Measurements from ENCODE around the gene SOD2.

- TF ChIP-seq POLR2AphosphoS5 (IDR thresholded peaks at IDR 0.05), result peak in 1 of 2 donors; percentile 77
- TF ChIP-seq CTCF (IDR thresholded peaks at IDR 0.05), result no peak
- no peak for TF ChIP-seq EP300 (IDR thresholded peaks at IDR 0.05)
Observed at GRCh38 chr6:159701413-159701999, 8.5 kb upstream of the SOD2 start.
